HUES48 (cell line): ENCODE results near the gene GALNT14.

Source experiments
- H3K27ac ChIP-seq: one replicate; pipeline ENCODE4 v1.7.0; 2013; ENCODE audit warnings: low read depth, low read length, inconsistent platforms
- H3K27me3 ChIP-seq: 2 replicates; pipeline ENCODE4 v1.6.1; 2013; ENCODE audit warnings: mild to moderate bottlenecking, low read length; ENCODE audit not compliant: control insufficient read depth, insufficient read depth
- H3K36me3 ChIP-seq: 2 replicates; pipeline ENCODE4 v1.6.1; 2013; ENCODE audit warnings: low read length; ENCODE audit not compliant: control insufficient read depth, insufficient read depth
- H3K4me1 ChIP-seq: 2 replicates; pipeline ENCODE4 v1.6.1; 2013; ENCODE audit warnings: mild to moderate bottlenecking, low read length; ENCODE audit not compliant: control insufficient read depth, insufficient read depth
- H3K4me3 ChIP-seq: 2 replicates; pipeline ENCODE4 v1.5.1; 2013; ENCODE audit warnings: mild to moderate bottlenecking, low read depth, low read length
- H3K9ac ChIP-seq: 2 replicates; pipeline ENCODE4 v1.6.1; 2013; ENCODE audit warnings: mild to moderate bottlenecking, low read depth, low read length, moderate library complexity
- H3K9me3 ChIP-seq: 2 replicates; pipeline ENCODE4 v1.6.1; 2013; ENCODE audit warnings: low read length; ENCODE audit not compliant: control insufficient read depth, insufficient read depth

Gene GALNT14

GRCh38 chr2:31070339-31071125 lies 67.7 kb downstream of the GALNT14 start:
- Histone ChIP-seq H3K27me3 (no peaks in the 10 kb centered on the region), H3K36me3 (no peaks in the 10 kb centered on the region)

GRCh38 chr2:31069643-31070325 lies 68.5 kb downstream of the GALNT14 start:
- Histone ChIP-seq H3K4me3 (no peak overlapping the region), H3K36me3 (no peaks in the 10 kb centered on the region), H3K27me3 (no peaks in the 10 kb centered on the region), H3K4me1 (peaks cover under 1% of the 10 kb centered on the region; the same call in 1 of the 2 replicates), H3K9me3 (no peaks in the 10 kb centered on the region), H3K27ac (no peak overlapping the region), H3K9ac (no peak overlapping the region)

More at GRCh38 chr2:31070339-31071125, 67.7 kb downstream of the GALNT14 start:
- no peak overlapping the region for H3K9ac ChIP-seq
- peaks cover 8% of the 10 kb centered on the region for H3K4me1 ChIP-seq
- no peak overlapping the region for H3K27ac ChIP-seq
- H3K9me3 ChIP-seq: no peaks in the 10 kb centered on the region
- H3K4me3 ChIP-seq: no peak overlapping the region

GRCh38 chr2:31067259-31067658 lies 71.0 kb downstream of the GALNT14 start:
- no peaks in the 10 kb centered on the region for H3K9me3 ChIP-seq
- H3K36me3 ChIP-seq: no peaks in the 10 kb centered on the region
- no peak overlapping the region for H3K9ac ChIP-seq
- no peak overlapping the region for H3K4me3 ChIP-seq
- no peak overlapping the region for H3K27ac ChIP-seq
- H3K27me3 ChIP-seq: no peaks in the 10 kb centered on the region
- H3K4me1 ChIP-seq: no peaks in the 10 kb centered on the region

GRCh38 chr2:31066551-31066950 lies 71.7 kb downstream of the GALNT14 start:
- no peak overlapping the region for H3K4me3 ChIP-seq
- H3K4me1 ChIP-seq: no peaks in the 10 kb centered on the region
- H3K36me3 ChIP-seq: no peaks in the 10 kb centered on the region
- H3K9me3 ChIP-seq: no peaks in the 10 kb centered on the region
- H3K27me3 ChIP-seq: no peaks in the 10 kb centered on the region
- no peak overlapping the region for H3K27ac ChIP-seq
- no peak overlapping the region for H3K9ac ChIP-seq

- no peaks in the 10 kb centered on the region for H3K9me3 ChIP-seq
- H3K4me1 ChIP-seq: no peaks in the 10 kb centered on the region
- no peak overlapping the region for H3K4me3 ChIP-seq
- no peaks in the 10 kb centered on the region for H3K27me3 ChIP-seq
- H3K36me3 ChIP-seq: no peaks in the 10 kb centered on the region
- H3K27ac ChIP-seq: no peak overlapping the region
- H3K9ac ChIP-seq: no peak overlapping the region
Measured at GRCh38 chr2:31066086-31066485, 72.2 kb downstream of the GALNT14 start.

GRCh38 chr2:31065356-31065755 lies 72.9 kb downstream of the GALNT14 start:
- no peaks in the 10 kb centered on the region for H3K4me1 ChIP-seq
- H3K36me3 ChIP-seq: no peaks in the 10 kb centered on the region
- H3K27me3 ChIP-seq: no peaks in the 10 kb centered on the region
- no peaks in the 10 kb centered on the region for H3K9me3 ChIP-seq
- no peak overlapping the region for H3K4me3 ChIP-seq
- no peak overlapping the region for H3K9ac ChIP-seq
- no peak overlapping the region for H3K27ac ChIP-seq

- Histone ChIP-seq H3K27ac (no peak overlapping the region), H3K9me3 (no peaks in the 10 kb centered on the region), H3K27me3 (no peaks in the 10 kb centered on the region), H3K36me3 (no peaks in the 10 kb centered on the region), H3K4me1 (no peaks in the 10 kb centered on the region), H3K9ac (no peak overlapping the region), H3K4me3 (no peak overlapping the region)
Measured at GRCh38 chr2:31060397-31060796, 77.8 kb downstream of the GALNT14 start.

- no peak overlapping the region for H3K4me3 ChIP-seq
- H3K9me3 ChIP-seq: no peaks in the 10 kb centered on the region
- H3K27me3 ChIP-seq: no peaks in the 10 kb centered on the region
- no peak overlapping the region for H3K27ac ChIP-seq
- no peaks in the 10 kb centered on the region for H3K36me3 ChIP-seq
- no peaks in the 10 kb centered on the region for H3K4me1 ChIP-seq
- H3K9ac ChIP-seq: no peak overlapping the region
Measured at GRCh38 chr2:31058096-31059035, 79.9 kb downstream of the GALNT14 start.

GRCh38 chr2:31057691-31058090 lies 80.5 kb downstream of the GALNT14 start:
- Histone ChIP-seq H3K36me3 (no peaks in the 10 kb centered on the region), H3K9me3 (no peaks in the 10 kb centered on the region), H3K9ac (no peak overlapping the region), H3K4me3 (no peak overlapping the region), H3K27me3 (no peaks in the 10 kb centered on the region), H3K4me1 (no peaks in the 10 kb centered on the region), H3K27ac (no peak overlapping the region)

- no peaks in the 10 kb centered on the region for H3K27me3 ChIP-seq
- no peak overlapping the region for H3K4me3 ChIP-seq
- no peaks in the 10 kb centered on the region for H3K36me3 ChIP-seq
- H3K4me1 ChIP-seq: no peaks in the 10 kb centered on the region
- no peaks in the 10 kb centered on the region for H3K9me3 ChIP-seq
- H3K9ac ChIP-seq: no peak overlapping the region
- no peak overlapping the region for H3K27ac ChIP-seq
Measured at GRCh38 chr2:31055938-31056337, 82.3 kb downstream of the GALNT14 start.
